SU-DHL-6 (cell line): ENCODE results near the gene IL12RB2.

Experiments
- H2AFZ ChIP-seq: fragments of 200-600 bp; sonication (generic); 2 replicates; pipeline ENCODE4 v1.6.1; 2014; ENCODE audit warnings: low read depth, mild to moderate bottlenecking, moderate library complexity, mixed read lengths, antibody characterized with exemption, low read length; ENCODE audit not compliant: severe bottlenecking
- H3F3A ChIP-seq: fragments of 200-600 bp; shearing (Covaris generic); 2 replicates; pipeline ENCODE4 v1.6.0; 2016; ENCODE audit warnings: antibody characterized with exemption, mild to moderate bottlenecking; ENCODE audit not compliant: insufficient read depth
- H3K27ac ChIP-seq: fragments of 200-600 bp; sonication (generic); 2 replicates; pipeline ENCODE4 v1.5.1; 2016; ENCODE audit warnings: low read depth, mild to moderate bottlenecking, low read length, moderate library complexity, mixed read lengths
- H3K27me3 ChIP-seq: fragments of 200-600 bp; sonication (generic), shearing (Covaris generic); 2 replicates; pipeline ENCODE4 v1.6.0; 2014; ENCODE audit warnings: mild to moderate bottlenecking, low read length
- H3K36me3 ChIP-seq: fragments of 200-600 bp; sonication (generic); 2 replicates; pipeline ENCODE4 v1.6.1; 2014; ENCODE audit warnings: mild to moderate bottlenecking, low read length, mixed read lengths
- H3K4me2 ChIP-seq: fragments of 300-600, 200-600 bp; shearing (Covaris generic), sonication (generic); 2 replicates; pipeline ENCODE4 v1.6.0; 2014; ENCODE audit warnings: low read length, low read depth, mild to moderate bottlenecking; ENCODE audit not compliant: poor library complexity, severe bottlenecking
- H3K4me3 ChIP-seq: fragments of 200-600 bp; sonication (generic); 2 replicates; pipeline ENCODE4 v1.5.1; 2014; ENCODE audit warnings: antibody characterized with exemption, low read length, mild to moderate bottlenecking, mixed read lengths; ENCODE audit not compliant: insufficient read depth, poor library complexity, severe bottlenecking
- H3K79me2 ChIP-seq: fragments of 200-600 bp; sonication (generic); 2 replicates; pipeline ENCODE4 v1.6.1; 2014; ENCODE audit warnings: mild to moderate bottlenecking, low read length, moderate library complexity; ENCODE audit not compliant: insufficient read depth
- H3K9ac ChIP-seq: fragments of 200-600 bp; sonication (generic); 2 replicates; pipeline ENCODE4 v1.7.0; 2014; ENCODE audit warnings: mild to moderate bottlenecking, low read length
- H3K9me2 ChIP-seq: fragments of 200-600 bp; sonication (generic); replicated peaks from 2 replicates; pipeline ENCODE4 v1.6.1; 2014; ENCODE audit warnings: low read length; ENCODE audit not compliant: insufficient read depth
- H3K9me3 ChIP-seq: fragments of 200-600 bp; sonication (generic); 2 replicates; pipeline ENCODE4 v1.6.1; 2014; ENCODE audit warnings: low read length, mixed read lengths; ENCODE audit not compliant: insufficient read depth
- H4K20me1 ChIP-seq: fragments of 200-600 bp; sonication (generic); 2 replicates; pipeline ENCODE4 v1.6.1; 2014; ENCODE audit warnings: low read depth, mild to moderate bottlenecking, antibody characterized with exemption, low read length, moderate library complexity, mixed read lengths
- CTCF ChIP-seq: fragments of 200-600 bp; sonication (generic); IDR thresholded peaks from one replicate; pipeline ENCODE4 v1.5.1; 2017; ENCODE audit warnings: antibody characterized with exemption, mild to moderate bottlenecking, low read length, moderate library complexity; ENCODE audit not compliant: insufficient read depth, poor library complexity, severe bottlenecking
- EZH2phosphoT487 ChIP-seq: fragments of 200-600 bp; sonication (generic), shearing (Covaris generic); conservative IDR thresholded peaks from 2 replicates; pipeline ENCODE4 v1.6.1; 2018; ENCODE audit warnings: mild to moderate bottlenecking, antibody characterized with exemption, low read length, moderate library complexity, mixed read lengths

Gene IL12RB2

GRCh38 chr1:67376381-67376780 is 68.7 kb downstream of the IL12RB2 start:
- H3K9me3 ChIP-seq: no peaks in the 10 kb centered on the region
- TF ChIP-seq CTCF: no peak
- no peak for TF ChIP-seq EZH2phosphoT487
- no peak overlapping the region for H2AFZ ChIP-seq
- H3K79me2 ChIP-seq: no peaks in the 10 kb centered on the region
- H3K27me3 ChIP-seq: no peaks in the 10 kb centered on the region
- H3K27ac ChIP-seq: no peak overlapping the region
- no peak overlapping the region for H3K4me2 ChIP-seq
- no peaks in the 10 kb centered on the region for H3F3A ChIP-seq
- H4K20me1 ChIP-seq: no peaks in the 10 kb centered on the region
- no peaks in the 10 kb centered on the region for H3K9me2 ChIP-seq
- no peak overlapping the region for H3K9ac ChIP-seq
- H3K36me3 ChIP-seq: no peaks in the 10 kb centered on the region
- no peak overlapping the region for H3K4me3 ChIP-seq

- Histone ChIP-seq H3F3A (no peaks in the 10 kb centered on the region), H3K9ac (no peak overlapping the region), H3K4me2 (no peak overlapping the region), H3K79me2 (no peaks in the 10 kb centered on the region), H3K36me3 (no peaks in the 10 kb centered on the region), H3K27me3 (no peaks in the 10 kb centered on the region), H4K20me1 (no peaks in the 10 kb centered on the region), H3K9me3 (no peaks in the 10 kb centered on the region), H2AFZ (no peak overlapping the region), H3K9me2 (no peaks in the 10 kb centered on the region), H3K4me3 (no peak overlapping the region), H3K27ac (no peak overlapping the region)
- TF ChIP-seq EZH2phosphoT487 (no peak), CTCF (no peak)
Observed at GRCh38 chr1:67377253-67377652, 69.6 kb downstream of the IL12RB2 start.

GRCh38 chr1:67381154-67381553 is 73.5 kb downstream of the IL12RB2 start:
- peaks cover 5% of the 10 kb centered on the region; the same call in 1 of the 2 replicates for H3K9me3 ChIP-seq
- H4K20me1 ChIP-seq: no peaks in the 10 kb centered on the region
- TF ChIP-seq CTCF: no peak
- no peak for TF ChIP-seq EZH2phosphoT487
- H3K4me3 ChIP-seq: no peak overlapping the region
- no peak overlapping the region for H2AFZ ChIP-seq
- H3K27me3 ChIP-seq: no peaks in the 10 kb centered on the region
- H3K27ac ChIP-seq: no peak overlapping the region
- no peaks in the 10 kb centered on the region for H3K36me3 ChIP-seq
- no peak overlapping the region for H3K4me2 ChIP-seq
- H3K9ac ChIP-seq: no peak overlapping the region
- H3K9me2 ChIP-seq: no peaks in the 10 kb centered on the region
- H3K79me2 ChIP-seq: no peaks in the 10 kb centered on the region
- H3F3A ChIP-seq: no peaks in the 10 kb centered on the region
